Measurements from ENCODE around the gene ERBB4. TPM values are rescaled to one million over a fixed set of nuclear protein-coding genes. Genes with fewer than 3 reads are reported as not detected.

Gene ERBB4
- total RNA-seq, 1 donor from 2014 or later: 25.3 TPM

GRCh38 chr2:211709389-211709788, 829.2 kb downstream of the ERBB4 start:
- no peak for TF ChIP-seq CTCF (IDR thresholded peaks at IDR 0.05)
- DNase-seq (no peak), ATAC-seq (no peak)
- Histone ChIP-seq H3K27ac (no peak overlapping the region), H3K4me1 (no peaks in the 10 kb centered on the region), H3K4me3 (no peak overlapping the region), H3K9me3 (no peaks in the 10 kb centered on the region), H3K27me3 (ENCODE audit: low read depth) (no peaks in the 10 kb centered on the region), H3K36me3 (no peaks in the 10 kb centered on the region)
- intact Hi-C loops (cut with DNase I): no loop called here

GRCh38 chr2:211692689-211693088, 845.9 kb downstream of the ERBB4 start:
- intact Hi-C loops (cut with DNase I): no loop called here
- no peak for DNase-seq

GRCh38 chr2:211690736-211691135, 847.9 kb downstream of the ERBB4 start:
- no peaks in the 10 kb centered on the region for H3K36me3 ChIP-seq
- DNase-seq (no peak), ATAC-seq (no peak)
- no peaks in the 10 kb centered on the region for H3K9me3 ChIP-seq
- intact Hi-C loops (cut with DNase I): no loop called here
- H3K27ac ChIP-seq: no peak overlapping the region
- no peaks in the 10 kb centered on the region for H3K27me3 ChIP-seq (ENCODE audit: low read depth)
- TF ChIP-seq CTCF (IDR thresholded peaks at IDR 0.05): no peak
- no peaks in the 10 kb centered on the region for H3K4me1 ChIP-seq
- H3K4me3 ChIP-seq: no peak overlapping the region

More at GRCh38 chr2:211692689-211693088, 845.9 kb downstream of the ERBB4 start:
- Histone ChIP-seq H3K27me3 (ENCODE audit: low read depth) (no peaks in the 10 kb centered on the region), H3K9me3 (no peaks in the 10 kb centered on the region), H3K27ac (no peak overlapping the region), H3K36me3 (no peaks in the 10 kb centered on the region), H3K4me3 (no peak overlapping the region), H3K4me1 (no peaks in the 10 kb centered on the region)
- no peak for TF ChIP-seq CTCF (IDR thresholded peaks at IDR 0.05)
- ATAC-seq: no peak

GRCh38 chr2:211688196-211688595, 850.4 kb downstream of the ERBB4 start:
- DNase-seq (no peak), ATAC-seq (no peak)
- intact Hi-C loops (cut with DNase I): no loop called here
- no peaks in the 10 kb centered on the region for H3K4me1 ChIP-seq
- TF ChIP-seq CTCF (IDR thresholded peaks at IDR 0.05): no peak
- peaks cover 24% of the 10 kb centered on the region for H3K9me3 ChIP-seq
- no peaks in the 10 kb centered on the region for H3K36me3 ChIP-seq
- H3K27me3 ChIP-seq (ENCODE audit: low read depth): no peaks in the 10 kb centered on the region
- no peak overlapping the region for H3K4me3 ChIP-seq
- H3K27ac ChIP-seq: no peak overlapping the region

GRCh38 chr2:211674715-211675114, 863.9 kb downstream of the ERBB4 start:
- no peaks in the 10 kb centered on the region for H3K4me1 ChIP-seq
- no peak overlapping the region for H3K27ac ChIP-seq
- no peaks in the 10 kb centered on the region for H3K27me3 ChIP-seq (ENCODE audit: low read depth)
- no peaks in the 10 kb centered on the region for H3K9me3 ChIP-seq
- DNase-seq (no peak), ATAC-seq (no peak)
- TF ChIP-seq CTCF (IDR thresholded peaks at IDR 0.05): no peak
- no peaks in the 10 kb centered on the region for H3K36me3 ChIP-seq
- intact Hi-C loops (cut with DNase I): no loop called here
- no peak overlapping the region for H3K4me3 ChIP-seq
